ENCODE results near the gene UBAP1. TPM values are rescaled to one million over a fixed set of nuclear protein-coding genes. Genes with fewer than 3 reads are reported as not detected.

UBAP1 gene
- total RNA-seq = 37.8 and 48.6 TPM in 2 replicates

GRCh38 chr9:34178436-34179212 is at the start of gene UBAP1:
TSS of gene UBAP1 (plus strand) at chr9:34179043. CDS start at chr9:34220915, 41,872 bp downstream.

Other genes starting within 250 kb of the UBAP1 start
- 14.5 and 21.1 TPM in 2 replicates for gene UBAP2, start 130.2 kb upstream of the UBAP1 start, total RNA-seq
- gene DCAF12, start 52.3 kb upstream of the UBAP1 start, total RNA-seq = 20.0 and 26.6 TPM in 2 replicates
- 2.1 and 2.5 TPM in 2 replicates for gene KIF24, start 150.2 kb downstream of the UBAP1 start, total RNA-seq
- 27.1 and 46.0 TPM in 2 replicates for gene NUDT2, start 150.5 kb downstream of the UBAP1 start, total RNA-seq
- gene MYORG, start 197.9 kb downstream of the UBAP1 start, total RNA-seq = 1.3 and 2.1 TPM in 2 replicates